Hepatocyte (in vitro differentiated cells): ENCODE data around the gene STXBP6.

ENCODE experiments used
- CTCF ChIP-seq: fragments of 200-600 bp; sonication (generic); IDR thresholded peaks from 2 replicates; pipeline ENCODE4 v1.5.1; 2016; ENCODE audit warnings: antibody characterized with exemption, mild to moderate bottlenecking; ENCODE audit not compliant: poor library complexity
- EZH2 ChIP-seq: fragments of 200-600 bp; sonication (generic); IDR thresholded peaks from 2 replicates; pipeline ENCODE4 v1.6.1; 2016; ENCODE audit warnings: antibody characterized with exemption, mild to moderate bottlenecking, borderline replicate concordance
- EZH2phosphoT487 ChIP-seq: fragments of 200-600 bp; sonication (generic); IDR thresholded peaks from one replicate; pipeline ENCODE4 v1.6.1; 2018; ENCODE audit warnings: antibody characterized with exemption, mild to moderate bottlenecking, low read depth, moderate library complexity; ENCODE audit not compliant: unreplicated experiment, severe bottlenecking

- TF ChIP-seq CTCF (no peak), EZH2phosphoT487 (no peak), EZH2 (no peak)
Measured at GRCh38 chr14:25092258-25092740, 42.4 kb upstream of the STXBP6 start.
